ENCODE measurements around the gene RFC5.

DNA sequence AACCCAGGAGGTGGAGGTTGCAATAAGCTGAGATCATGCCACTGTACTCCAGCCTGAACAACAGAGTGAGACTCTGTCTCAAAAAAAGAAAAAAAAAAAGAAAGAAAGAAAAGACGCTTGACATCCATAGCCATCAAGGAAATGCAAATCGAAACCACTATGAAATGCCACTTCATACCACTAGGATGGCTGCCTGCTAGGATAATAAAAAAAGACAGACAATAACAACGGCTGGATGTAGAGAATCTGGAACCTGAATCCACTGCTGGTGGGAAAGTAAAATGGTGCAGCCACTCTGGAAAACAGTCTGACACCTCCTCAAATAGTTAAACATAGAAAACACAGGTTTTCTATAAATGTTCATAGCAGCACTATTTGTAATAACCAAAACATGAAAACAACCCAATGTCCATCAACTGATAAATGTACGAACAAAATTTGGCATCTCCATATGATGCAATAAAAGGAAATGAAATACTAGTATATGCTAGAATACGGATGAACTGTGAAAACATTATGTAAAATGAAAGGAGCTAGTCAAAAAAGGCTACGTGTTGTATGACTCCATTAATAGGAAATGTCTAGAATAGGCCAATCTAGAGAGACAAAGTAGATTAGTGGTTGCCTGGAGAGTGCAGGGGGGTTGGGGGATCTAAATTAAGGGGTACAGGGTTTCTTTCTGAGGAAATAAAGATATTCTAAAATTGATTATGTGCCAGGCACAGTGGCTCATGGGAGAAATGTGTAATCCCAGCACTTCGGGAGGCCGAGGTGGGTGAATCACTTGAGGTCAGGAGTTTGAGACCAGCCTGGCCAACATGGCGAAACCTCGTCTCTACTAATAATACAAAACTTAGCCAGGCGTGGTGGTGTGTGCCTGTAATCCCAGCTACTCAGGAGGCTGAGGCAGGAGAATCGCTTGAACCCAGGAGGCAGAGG, 34.7 kb downstream of the RFC5 start:
- TF ChIP-seq, protein P1, sequence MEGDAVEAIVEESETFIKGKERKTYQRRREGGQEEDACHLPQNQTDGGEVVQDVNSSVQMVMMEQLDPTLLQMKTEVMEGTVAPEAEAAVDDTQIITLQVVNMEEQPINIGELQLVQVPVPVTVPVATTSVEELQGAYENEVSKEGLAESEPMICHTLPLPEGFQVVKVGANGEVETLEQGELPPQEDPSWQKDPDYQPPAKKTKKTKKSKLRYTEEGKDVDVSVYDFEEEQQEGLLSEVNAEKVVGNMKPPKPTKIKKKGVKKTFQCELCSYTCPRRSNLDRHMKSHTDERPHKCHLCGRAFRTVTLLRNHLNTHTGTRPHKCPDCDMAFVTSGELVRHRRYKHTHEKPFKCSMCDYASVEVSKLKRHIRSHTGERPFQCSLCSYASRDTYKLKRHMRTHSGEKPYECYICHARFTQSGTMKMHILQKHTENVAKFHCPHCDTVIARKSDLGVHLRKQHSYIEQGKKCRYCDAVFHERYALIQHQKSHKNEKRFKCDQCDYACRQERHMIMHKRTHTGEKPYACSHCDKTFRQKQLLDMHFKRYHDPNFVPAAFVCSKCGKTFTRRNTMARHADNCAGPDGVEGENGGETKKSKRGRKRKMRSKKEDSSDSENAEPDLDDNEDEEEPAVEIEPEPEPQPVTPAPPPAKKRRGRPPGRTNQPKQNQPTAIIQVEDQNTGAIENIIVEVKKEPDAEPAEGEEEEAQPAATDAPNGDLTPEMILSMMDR (conservative IDR thresholded peaks at IDR 0.05; ENCODE audit: low read depth, low read length) = no peak
- no peak for TF ChIP-seq EZH2 (IDR thresholded peaks at IDR 0.05; ENCODE audit: borderline replicate concordance, low read depth, low read length, poor library complexity, severe bottlenecking)
